Neural cell (in vitro differentiated cells): ENCODE measurements around the gene GASK1B. TPM values are rescaled to one million over a fixed set of nuclear protein-coding genes. Genes with fewer than 3 reads are reported as not detected.

Source experiments
- H2AFZ ChIP-seq: fragments of 200-600, 300-800 bp; sonication (generic), shearing (Covaris generic); 2 replicates; pipeline ENCODE4 v1.6.0; 2014; ENCODE audit warnings: low read depth, mild to moderate bottlenecking, antibody characterized with exemption, low read length, moderate library complexity
- H3F3A ChIP-seq: fragments of 200-600 bp; shearing (Covaris generic); 2 replicates; pipeline ENCODE4 v1.6.1; 2016; ENCODE audit warnings: mild to moderate bottlenecking, moderate library complexity, mixed read lengths, antibody characterized with exemption, low read length; ENCODE audit not compliant: insufficient read depth, poor library complexity, severe bottlenecking
- H3K27ac ChIP-seq: fragments of 200-600, 300-800 bp; sonication (generic), shearing (Covaris generic); 2 replicates; pipeline ENCODE4 v1.5.1; 2014; ENCODE audit warnings: mild to moderate bottlenecking, low read length, moderate library complexity
- H3K27me3 ChIP-seq: fragments of 300-800, 200-600 bp; sonication (generic), shearing (Covaris generic); 2 replicates; pipeline ENCODE4 v1.6.0; 2014; ENCODE audit warnings: mild to moderate bottlenecking, low read depth, low read length, moderate library complexity; ENCODE audit not compliant: insufficient read depth
- H3K36me3 ChIP-seq: fragments of 300-800, 200-600 bp; sonication (generic), shearing (Covaris generic); 2 replicates; pipeline ENCODE4 v1.5.1; 2014; ENCODE audit warnings: mild to moderate bottlenecking, antibody characterized with exemption, low read length, moderate library complexity; ENCODE audit not compliant: insufficient read depth
- H3K4me2 ChIP-seq: fragments of 300-800, 200-600 bp; sonication (generic), shearing (Covaris generic); 2 replicates; pipeline ENCODE4 v1.6.0; 2014; ENCODE audit warnings: mild to moderate bottlenecking, low read length
- H3K4me3 ChIP-seq: fragments of 300-800, 200-600 bp; sonication (generic), shearing (Covaris generic); 2 replicates; pipeline ENCODE4 v1.5.1; 2014; ENCODE audit warnings: mild to moderate bottlenecking, low read length, moderate library complexity
- H3K79me2 ChIP-seq: fragments of 200-600 bp; shearing (Covaris generic); replicated peaks from 2 replicates; pipeline ENCODE4 v1.6.0; 2014; ENCODE audit warnings: mild to moderate bottlenecking, low read length, moderate library complexity; ENCODE audit not compliant: insufficient read depth
- H3K9ac ChIP-seq: fragments of 300-800, 200-600 bp; sonication (generic), shearing (Covaris generic); 2 replicates; pipeline ENCODE4 v1.6.1; 2016; ENCODE audit warnings: mild to moderate bottlenecking, low read length, mixed read lengths
- H3K9me2 ChIP-seq: fragments of 200-600 bp; shearing (Covaris generic); 2 replicates; pipeline ENCODE4 v1.6.1; 2016; ENCODE audit warnings: mild to moderate bottlenecking, low read length, mixed read lengths; ENCODE audit not compliant: insufficient read depth
- H3K9me3 ChIP-seq: fragments of 200-600, 300-800 bp; sonication (generic), shearing (Covaris generic); 2 replicates; pipeline ENCODE4 v1.6.1; 2016; ENCODE audit warnings: mild to moderate bottlenecking, mixed run types, low read length, moderate library complexity, mixed read lengths
- H4K20me1 ChIP-seq: fragments of 200-600 bp; shearing (Covaris generic); 2 replicates; pipeline ENCODE4 v1.6.1; 2016; ENCODE audit warnings: mild to moderate bottlenecking, mixed run types; ENCODE audit not compliant: insufficient read depth
- CTCF ChIP-seq: fragments of 450-650 bp; IDR thresholded peaks from 2 replicates; pipeline ENCODE4 v1.5.1; 2014; ENCODE audit warnings: antibody characterized with exemption, mild to moderate bottlenecking, moderate library complexity; ENCODE audit not compliant: poor library complexity, severe bottlenecking
- EP300 ChIP-seq: fragments of 450-650 bp; conservative IDR thresholded peaks from 2 replicates; pipeline ENCODE4 v1.6.1; 2014; ENCODE audit warnings: antibody characterized with exemption, mild to moderate bottlenecking, moderate library complexity; ENCODE audit not compliant: poor library complexity, severe bottlenecking
- EZH2 ChIP-seq: fragments of 200-600, 300-800 bp; shearing (Covaris generic), sonication (generic); IDR thresholded peaks from 2 replicates; pipeline ENCODE4 v1.6.1; 2014; ENCODE audit warnings: antibody characterized with exemption, low read length, borderline replicate concordance, mild to moderate bottlenecking; ENCODE audit not compliant: insufficient read depth, poor library complexity, severe bottlenecking
- MXI1 ChIP-seq: fragments of 450-650 bp; conservative IDR thresholded peaks from 2 replicates; pipeline ENCODE4 v1.6.1; 2014; ENCODE audit warnings: antibody characterized with exemption, mild to moderate bottlenecking; ENCODE audit not compliant: poor library complexity, severe bottlenecking
- POLR2AphosphoS5 ChIP-seq: IDR thresholded peaks from 2 replicates; pipeline ENCODE4 v1.6.1; 2012
- RAD21 ChIP-seq: fragments of 450-650 bp; conservative IDR thresholded peaks from 2 replicates; pipeline ENCODE4 v1.6.1; 2014; ENCODE audit warnings: antibody characterized with exemption, mild to moderate bottlenecking, moderate library complexity
- REST ChIP-seq: IDR thresholded peaks from 2 replicates; pipeline ENCODE4 v1.6.1; 2012; ENCODE audit warnings: borderline replicate concordance
- SMC3 ChIP-seq: fragments of 450-650 bp; conservative IDR thresholded peaks from 2 replicates; pipeline ENCODE4 v1.6.1; 2014; ENCODE audit warnings: antibody characterized with exemption, mild to moderate bottlenecking, moderate library complexity; ENCODE audit not compliant: poor library complexity
- TAF1 ChIP-seq: IDR thresholded peaks from 2 replicates; pipeline ENCODE4 v1.6.1; 2012; ENCODE audit warnings: low read depth
- polyA plus RNA-seq: library from polyadenylated mRNA; depleted of rRNA; stranded (reverse); fragments of >200 nt; gene quantifications from 2 replicates; pipeline ENCODE4 v1.2.3, GENCODE V29; 2014

Gene GASK1B
- polyA plus RNA-seq, 1 donor from 2014 or later, result 0.40 TPM

DNA sequence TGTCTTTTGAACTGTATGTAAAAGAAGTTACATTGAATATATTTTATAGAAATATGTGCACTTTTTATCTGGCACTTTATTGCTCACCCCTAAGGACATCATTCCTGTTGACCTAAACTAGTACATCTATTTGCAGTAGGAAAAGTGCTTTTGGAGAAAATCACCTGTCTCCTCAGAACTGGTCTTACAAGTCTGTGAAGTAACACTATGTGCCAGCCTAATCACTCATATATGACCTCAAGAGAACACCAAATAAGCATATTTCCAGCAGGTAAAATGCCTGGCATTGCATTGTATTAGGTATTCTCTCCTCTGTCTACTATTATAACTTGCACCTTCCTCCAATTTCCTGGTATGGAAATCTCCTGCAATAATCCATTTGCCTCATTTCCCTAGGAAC, 4.0 kb upstream of the GASK1B start:
- no peaks in the 10 kb centered on the region for H4K20me1 ChIP-seq
- H3K9ac ChIP-seq, result no peak overlapping the region
- TF ChIP-seq EP300, result no peak
- TF ChIP-seq TAF1, result no peak
- TF ChIP-seq POLR2AphosphoS5, result no peak
- TF ChIP-seq SMC3, result no peak
- TF ChIP-seq MXI1, result no peak
- no peak for TF ChIP-seq REST
- TF ChIP-seq CTCF, result no peak
- TF ChIP-seq EZH2, result no peak
- TF ChIP-seq RAD21, result no peak
- H3K9me2 ChIP-seq, result no peaks in the 10 kb centered on the region
- no peaks in the 10 kb centered on the region for H3K27me3 ChIP-seq
- H3K79me2 ChIP-seq, result no peaks in the 10 kb centered on the region
- no peak overlapping the region for H3K4me2 ChIP-seq
- H3K4me3 ChIP-seq, result no peak overlapping the region
- no peaks in the 10 kb centered on the region for H3F3A ChIP-seq
- H3K27ac ChIP-seq, result no peak overlapping the region
- no peak overlapping the region for H2AFZ ChIP-seq
- no peaks in the 10 kb centered on the region for H3K36me3 ChIP-seq
- no peaks in the 10 kb centered on the region for H3K9me3 ChIP-seq

GRCh38 chr4:158176108-158176507, 3.3 kb upstream of the GASK1B start:
- Histone ChIP-seq H4K20me1 (no peaks in the 10 kb centered on the region), H3K9me3 (no peaks in the 10 kb centered on the region), H3F3A (no peaks in the 10 kb centered on the region), H3K27me3 (no peaks in the 10 kb centered on the region), H2AFZ (no peak overlapping the region), H3K9ac (no peak overlapping the region), H3K79me2 (no peaks in the 10 kb centered on the region), H3K36me3 (no peaks in the 10 kb centered on the region), H3K9me2 (no peaks in the 10 kb centered on the region), H3K4me2 (no peak overlapping the region), H3K27ac (no peak overlapping the region), H3K4me3 (no peak overlapping the region)
- no peak for TF ChIP-seq REST
- TF ChIP-seq POLR2AphosphoS5, result no peak
- no peak for TF ChIP-seq TAF1
- TF ChIP-seq MXI1, result no peak
- TF ChIP-seq RAD21, result no peak
- no peak for TF ChIP-seq SMC3
- no peak for TF ChIP-seq EZH2
- no peak for TF ChIP-seq EP300
- TF ChIP-seq CTCF, result no peak
